Fibroblast of the aortic adventitia (primary cell): ENCODE data around the gene CDC42BPB. TPM values are rescaled to one million over a fixed set of nuclear protein-coding genes. Genes with fewer than 3 reads are reported as not detected.

ENCODE experiments used
- DNase-seq: peaks from one replicate; pipeline ENCODE4 v3.0.0-alpha.2; 2010; ENCODE audit warnings: low read depth
- H3K4me3 ChIP-seq: 2 replicates; pipeline ENCODE4 v1.5.1; 2011; ENCODE audit warnings: low read depth, mild to moderate bottlenecking, control low read depth, low read length, moderate library complexity
- CTCF ChIP-seq: IDR thresholded peaks from 2 replicates; pipeline ENCODE4 v1.5.1; 2011; ENCODE audit warnings: mild to moderate bottlenecking, low read length, control low read depth, inconsistent platforms; ENCODE audit not compliant: insufficient read depth
- total RNA-seq: library from RNA; depleted of rRNA; stranded (reverse); fragments of >200 nt; gene quantifications from 2 replicates; pipeline ENCODE4 v1.2.3, GENCODE V29; 2012; ENCODE audit warnings: low replicate concordance

CDC42BPB gene
- total RNA-seq, 1 donor, result 78.4 TPM

GRCh38 chr14:103070263-103070885 is 13.0 kb upstream of the CDC42BPB start:
- H3K4me3 ChIP-seq, result no peak overlapping the region
- DNase-seq, result no peak
- no peak for TF ChIP-seq CTCF

- no peak for TF ChIP-seq CTCF
- H3K4me3 ChIP-seq, result no peak overlapping the region
- no peak for DNase-seq
Measured at GRCh38 chr14:103068351-103069073, 11.2 kb upstream of the CDC42BPB start.

GRCh38 chr14:103067231-103067954 is 10.0 kb upstream of the CDC42BPB start:
- DNase-seq, result peak; percentile 91
- no peak overlapping the region for H3K4me3 ChIP-seq
- TF ChIP-seq CTCF, result no peak

- DNase-seq, result no peak
- TF ChIP-seq CTCF, result no peak
- no peak overlapping the region for H3K4me3 ChIP-seq
Measured at GRCh38 chr14:103066399-103066798, 9.1 kb upstream of the CDC42BPB start.

- no peak overlapping the region for H3K4me3 ChIP-seq
- no peak for TF ChIP-seq CTCF
- DNase-seq, result no peak
Measured at GRCh38 chr14:103065861-103066260, 8.5 kb upstream of the CDC42BPB start.

- no peak overlapping the region for H3K4me3 ChIP-seq
- TF ChIP-seq CTCF, result no peak
- no peak for DNase-seq
Measured at GRCh38 chr14:103064978-103065377, 7.6 kb upstream of the CDC42BPB start.
